Keratinocyte (primary cell): ENCODE data around the gene GTF3C2. TPM values are rescaled to one million over a fixed set of nuclear protein-coding genes. Genes with fewer than 3 reads are reported as not detected.

Source experiments
- DNase-seq: peaks from one replicate; pipeline ENCODE4 v3.0.0-alpha.2; 2011; ENCODE audit warnings: low read depth, missing footprints, low spot score
- FAIRE-seq: peaks from 2 replicates; lab custom pipeline; 2011; peaks lifted over from hg19 to GRCh38; lab: Jason Lieb, UNC
- H2AFZ ChIP-seq: 2 replicates; pipeline ENCODE4 v1.6.0; 2012; ENCODE audit warnings: low read length, control low read depth, inconsistent platforms; ENCODE audit not compliant: control insufficient read depth
- H3K27ac ChIP-seq: 2 replicates; pipeline ENCODE4 v1.5.1; 2011; ENCODE audit warnings: low read length; ENCODE audit not compliant: control insufficient read depth, insufficient read depth
- H3K27me3 ChIP-seq: 3 replicates; pipeline ENCODE4 v1.6.0; 2011; ENCODE audit warnings: low read length; ENCODE audit not compliant: control insufficient read depth, insufficient read depth; ENCODE audit errors: extremely low read depth
- H3K36me3 ChIP-seq, 2 experiments: 2 replicates in 1 of 2; 3 replicates in 1 of 2; pipeline ENCODE4 v1.5.1; 2011; ENCODE audit warnings: low read length in 2 of 2, mild to moderate bottlenecking in 1 of 2; ENCODE audit not compliant: control insufficient read depth in 2 of 2, insufficient read depth in 2 of 2; ENCODE audit errors: extremely low read depth in 1 of 2
- H3K4me1 ChIP-seq: 3 replicates; pipeline ENCODE4 v1.5.1; 2011; ENCODE audit warnings: low read length; ENCODE audit not compliant: control insufficient read depth, insufficient read depth; ENCODE audit errors: extremely low read depth
- H3K4me2 ChIP-seq: 3 replicates; pipeline ENCODE4 v1.6.0; 2011; ENCODE audit warnings: low read depth, low read length; ENCODE audit not compliant: control insufficient read depth, insufficient read depth; ENCODE audit errors: extremely low read depth
- H3K4me3 ChIP-seq, 3 experiments: fragments of 200-600 bp in 1 of 3; sonication (generic) in 1 of 3; 2 replicates in 2 of 3; 3 replicates in 1 of 3; pipeline ENCODE4 v1.5.1; 2011 to 2016; ENCODE audit warnings: low read length in 3 of 3, mild to moderate bottlenecking in 3 of 3, control low read depth in 2 of 3, inconsistent platforms in 1 of 3, low read depth in 1 of 3, mixed read lengths in 1 of 3, mixed run types in 1 of 3, moderate library complexity in 1 of 3; ENCODE audit not compliant: control insufficient read depth in 2 of 3, insufficient read depth in 2 of 3; ENCODE audit errors: extremely low read depth in 1 of 3
- H3K79me2 ChIP-seq: 2 replicates; pipeline ENCODE4 v1.6.0; 2012; ENCODE audit warnings: low read length; ENCODE audit not compliant: control insufficient read depth, insufficient read depth
- H3K9ac ChIP-seq: 3 replicates; pipeline ENCODE4 v1.6.0; 2011; ENCODE audit warnings: low read length; ENCODE audit not compliant: control insufficient read depth, insufficient read depth; ENCODE audit errors: extremely low read depth
- H3K9me1 ChIP-seq: 3 replicates; pipeline ENCODE4 v1.6.0; 2011; ENCODE audit warnings: low read length; ENCODE audit not compliant: control insufficient read depth, insufficient read depth; ENCODE audit errors: extremely low read depth
- H3K9me3 ChIP-seq: 2 replicates; pipeline ENCODE4 v1.5.1; 2012; ENCODE audit warnings: low read depth, low read length; ENCODE audit not compliant: control insufficient read depth
- H4K20me1 ChIP-seq: 3 replicates; pipeline ENCODE4 v1.6.0; 2011; ENCODE audit warnings: low read length; ENCODE audit not compliant: control insufficient read depth, insufficient read depth; ENCODE audit errors: extremely low read depth
- EZH2 ChIP-seq: IDR thresholded peaks from one replicate; pipeline ENCODE4 v1.6.1; 2012; ENCODE audit warnings: inconsistent platforms, mild to moderate bottlenecking, low read length, moderate library complexity
- dilution Hi-C: fragments of 300-500 bp; cut with MboI; formaldehyde crosslinking; loops from one replicate; pipeline ENCODE4 v1.7.0; 2020; ENCODE audit warnings: low sequenced_read_pairs; ENCODE audit not compliant: extremely low pct_ligation_motif_present
- polyA plus RNA-seq, 5 experiments: library from polyadenylated mRNA; depleted of rRNA in 3 of 5; stranded (reverse) in 3 of 5; stranded (forward) in 1 of 5; unstranded in 1 of 5; fragments of >200 nt; gene quantifications; 1 replicate in 1 of 5; 2 replicates in 3 of 5; 3 replicates in 1 of 5; pipeline versions ENCODE4 v1.2.1 to v1.2.3, GENCODE V29; 2011 to 2012; ENCODE audit warnings: missing spikeins in 2 of 5, low read depth in 1 of 5, low replicate concordance in 1 of 5
- TF ChIP-seq, protein P1 (sequence below), 3 experiments: IDR thresholded peaks in 1 of 3; conservative IDR thresholded peaks in 1 of 3; optimal IDR thresholded peaks in 1 of 3; 2 replicates in 2 of 3; 3 replicates in 1 of 3; pipeline versions ENCODE3 to v1.5.1; 2011; ENCODE audit warnings: low read length in 3 of 3, mild to moderate bottlenecking in 3 of 3, moderate library complexity in 2 of 3, control low read depth in 1 of 3, inconsistent platforms in 1 of 3; ENCODE audit not compliant: insufficient read depth in 2 of 3; ENCODE audit errors: extremely low read depth in 1 of 3

Gene GTF3C2
- polyA plus RNA-seq, 1 donor (not counting 4 experiments of a cell fraction or from before 2014, with no cell fraction given) = 53.4 TPM

DNA sequence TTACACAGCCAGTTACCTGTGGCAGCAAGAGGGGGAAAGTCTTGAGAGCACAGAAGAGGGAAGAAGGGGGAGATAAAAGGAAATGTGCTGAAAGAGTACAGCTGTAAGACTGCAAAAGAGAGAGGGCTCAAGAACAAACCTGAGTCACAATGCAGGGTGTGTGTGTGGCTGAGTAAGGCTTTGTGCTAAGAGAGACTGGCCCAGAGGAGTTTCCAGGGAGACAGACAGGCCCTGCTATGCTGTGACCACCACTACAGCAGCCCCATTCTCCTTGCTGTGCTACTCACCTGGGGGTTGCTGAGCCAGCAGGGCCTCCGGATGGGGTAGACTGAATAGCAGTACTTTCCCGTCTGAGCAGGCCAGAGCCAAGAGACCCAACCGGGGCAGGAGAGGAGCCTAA, 21.3 kb downstream of the GTF3C2 start:
- H3K36me3 ChIP-seq = peaks cover 38 to 45% of the 10 kb centered on the region in 2 experiments
- dilution Hi-C loops = no loop called here
- DNase-seq = no peak

GRCh38 chr2:27324720-27325119, 31.8 kb downstream of the GTF3C2 start:
- no peaks in the 10 kb centered on the region for H3K9me3 ChIP-seq
- H3K4me1 ChIP-seq = peaks cover 27% of the 10 kb centered on the region
- no peaks in the 10 kb centered on the region for H3K9me1 ChIP-seq
- no peaks in the 10 kb centered on the region for H3K27me3 ChIP-seq
- no peak overlapping the region for H3K4me3 ChIP-seq
- TF ChIP-seq, protein P1, sequence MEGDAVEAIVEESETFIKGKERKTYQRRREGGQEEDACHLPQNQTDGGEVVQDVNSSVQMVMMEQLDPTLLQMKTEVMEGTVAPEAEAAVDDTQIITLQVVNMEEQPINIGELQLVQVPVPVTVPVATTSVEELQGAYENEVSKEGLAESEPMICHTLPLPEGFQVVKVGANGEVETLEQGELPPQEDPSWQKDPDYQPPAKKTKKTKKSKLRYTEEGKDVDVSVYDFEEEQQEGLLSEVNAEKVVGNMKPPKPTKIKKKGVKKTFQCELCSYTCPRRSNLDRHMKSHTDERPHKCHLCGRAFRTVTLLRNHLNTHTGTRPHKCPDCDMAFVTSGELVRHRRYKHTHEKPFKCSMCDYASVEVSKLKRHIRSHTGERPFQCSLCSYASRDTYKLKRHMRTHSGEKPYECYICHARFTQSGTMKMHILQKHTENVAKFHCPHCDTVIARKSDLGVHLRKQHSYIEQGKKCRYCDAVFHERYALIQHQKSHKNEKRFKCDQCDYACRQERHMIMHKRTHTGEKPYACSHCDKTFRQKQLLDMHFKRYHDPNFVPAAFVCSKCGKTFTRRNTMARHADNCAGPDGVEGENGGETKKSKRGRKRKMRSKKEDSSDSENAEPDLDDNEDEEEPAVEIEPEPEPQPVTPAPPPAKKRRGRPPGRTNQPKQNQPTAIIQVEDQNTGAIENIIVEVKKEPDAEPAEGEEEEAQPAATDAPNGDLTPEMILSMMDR (optimal IDR thresholded peaks at IDR 0.05 in 1 of 3, IDR thresholded peaks at IDR 0.05 in 1 of 3, conservative IDR thresholded peaks at IDR 0.05 in 1 of 3; ENCODE audit: extremely low read depth in 1 of 3, insufficient read depth in 2 of 3, low read length in 3 of 3) = no peak
- no peak for TF ChIP-seq EZH2
- no peak overlapping the region for H2AFZ ChIP-seq
- no peak overlapping the region for H3K4me2 ChIP-seq
- DNase-seq (no peak), FAIRE-seq (no peak)
- no peak overlapping the region for H3K9ac ChIP-seq
- dilution Hi-C loops = no loop called here
- H3K36me3 ChIP-seq = peaks cover 16 to 20% of the 10 kb centered on the region in 2 experiments
- H4K20me1 ChIP-seq = peaks cover 3% of the 10 kb centered on the region
- H3K79me2 ChIP-seq = peaks cover 10% of the 10 kb centered on the region
- H3K27ac ChIP-seq = no peak overlapping the region

More for the DNA sequence above, 21.3 kb downstream of the GTF3C2 start:
- Histone ChIP-seq H3K4me2 (no peak overlapping the region), H3K9me3 (no peaks in the 10 kb centered on the region), H3K9me1 (no peaks in the 10 kb centered on the region), H3K4me3 (no peak overlapping the region), H2AFZ (no peak overlapping the region), H3K27me3 (no peaks in the 10 kb centered on the region), H3K79me2 (no peaks in the 10 kb centered on the region), H4K20me1 (no peaks in the 10 kb centered on the region), H3K9ac (no peak overlapping the region), H3K27ac (no peak overlapping the region), H3K4me1 (no peaks in the 10 kb centered on the region)
- no peak for FAIRE-seq
- TF ChIP-seq, protein P1 (optimal IDR thresholded peaks at IDR 0.05 in 1 of 3, IDR thresholded peaks at IDR 0.05 in 1 of 3, conservative IDR thresholded peaks at IDR 0.05 in 1 of 3; ENCODE audit: extremely low read depth in 1 of 3, insufficient read depth in 2 of 3, low read length in 3 of 3) = no peak
- no peak for TF ChIP-seq EZH2
